Stimulated activated CD4-positive, alpha-beta T cell treated with anti-CD3 and anti-CD28 coated beads, Interleukin-12 subunit alpha, Interleukin-12 subunit beta, amount 100 ng/mL, for 4 hours (primary cell): ENCODE data around the gene FGF22.
"Not testable (repeated sequence)": the region's sequence is repeated elsewhere in the genome, so short reads cannot be mapped to it uniquely, and the experiment has no call there.

Source experiments
- DNase-seq: peaks from one replicate; pipeline ENCODE4 v3.0.0-alpha.2; 2020

FGF22 gene

GRCh38 chr19:607301-608154 lies 32.2 kb upstream of the FGF22 start:
- no peak for DNase-seq

GRCh38 chr19:608155-609003 lies 31.3 kb upstream of the FGF22 start:
- no peak for DNase-seq

- DNase-seq, result no peak
Observed at GRCh38 chr19:609004-609346, 30.7 kb upstream of the FGF22 start.

GRCh38 chr19:610071-610800 lies 29.4 kb upstream of the FGF22 start:
- peak; percentile 16 for DNase-seq

- peak; percentile 50 for DNase-seq
Observed at GRCh38 chr19:610801-611480, 28.7 kb upstream of the FGF22 start.

GRCh38 chr19:611481-611868 lies 28.2 kb upstream of the FGF22 start:
- peak; percentile 50 for DNase-seq

GRCh38 chr19:612941-613340 lies 26.7 kb upstream of the FGF22 start:
- no peak for DNase-seq

- DNase-seq, result no peak
Observed at GRCh38 chr19:613732-614567, 25.7 kb upstream of the FGF22 start.

- no peak for DNase-seq
Observed at GRCh38 chr19:615619-616018, 24.1 kb upstream of the FGF22 start.

GRCh38 chr19:616062-616700 lies 23.5 kb upstream of the FGF22 start:
- DNase-seq, result no peak

GRCh38 chr19:616747-617526 lies 22.7 kb upstream of the FGF22 start:
- no peak for DNase-seq

GRCh38 chr19:617551-618246 lies 22.0 kb upstream of the FGF22 start:
- no peak for DNase-seq

- DNase-seq, result no peak
Observed at GRCh38 chr19:618247-618619, 21.4 kb upstream of the FGF22 start.

GRCh38 chr19:618674-619285 lies 20.9 kb upstream of the FGF22 start:
- DNase-seq, result no peak

GRCh38 chr19:619286-620002 lies 20.2 kb upstream of the FGF22 start:
- DNase-seq, result no peak

GRCh38 chr19:620166-620862 lies 19.4 kb upstream of the FGF22 start:
- no peak for DNase-seq

GRCh38 chr19:621191-621590 lies 18.5 kb upstream of the FGF22 start:
- not testable (repeated sequence) for DNase-seq

GRCh38 chr19:621819-622218 lies 17.9 kb upstream of the FGF22 start:
- no peak for DNase-seq
